Measurements from ENCODE around the gene LILRA5.

- TF ChIP-seq CTCF (conservative IDR thresholded peaks at IDR 0.05) (no peak), ZFX (IDR thresholded peaks at IDR 0.05) (no peak)
These were observed 1.5 kb downstream of the LILRA5 start for GRCh38 chr19:54311486-54311885.

Measured in C4-2B (cell line).